Cerebellar nuclear complex (tissue), 1 donor: ENCODE data around the gene PATJ.
"Not testable (repeated sequence)": the region's sequence is repeated elsewhere in the genome, so short reads cannot be mapped to it uniquely, and the experiment has no call there.

ENCODE experiments used
- DNase-seq, 2 experiments: peaks; one replicate each; lab custom pipeline; 2025; lab: John Stamatoyannopoulos, UW

The PATJ gene

GRCh38 chr1:62103846-62104245 is 361.6 kb downstream of the PATJ start:
- no peak for DNase-seq

GRCh38 chr1:62107923-62108322 is 365.6 kb downstream of the PATJ start:
- DNase-seq = no peak

GRCh38 chr1:62109124-62109523 is 366.8 kb downstream of the PATJ start:
- no peak for DNase-seq

- peak in 1 of 2 experiments; percentile 17 for DNase-seq
These were observed 368.0 kb downstream of the PATJ start for GRCh38 chr1:62110198-62110817.

- no peak for DNase-seq
These were observed 368.8 kb downstream of the PATJ start for GRCh38 chr1:62111084-62111483.

GRCh38 chr1:62113507-62113906 is 371.2 kb downstream of the PATJ start:
- no peak for DNase-seq

GRCh38 chr1:62117018-62117750 is 374.9 kb downstream of the PATJ start:
- no peak for DNase-seq

- no peak for DNase-seq
These were observed 384.5 kb downstream of the PATJ start for GRCh38 chr1:62126579-62127290.

- DNase-seq = no peak
These were observed 386.5 kb downstream of the PATJ start for GRCh38 chr1:62128745-62129144.

GRCh38 chr1:62131093-62131725 is 388.9 kb downstream of the PATJ start:
- DNase-seq = peak in 1 of 2 experiments; percentile 28

- DNase-seq = no peak
These were observed 395.7 kb downstream of the PATJ start for GRCh38 chr1:62138029-62138428.

GRCh38 chr1:62139410-62139809 is 397.1 kb downstream of the PATJ start:
- DNase-seq = no peak

GRCh38 chr1:62140666-62141065 is 398.4 kb downstream of the PATJ start:
- DNase-seq = no peak

- DNase-seq = no peak
These were observed 400.2 kb downstream of the PATJ start for GRCh38 chr1:62142496-62142895.

- DNase-seq = no peak
These were observed 402.1 kb downstream of the PATJ start for GRCh38 chr1:62144238-62144831.

- DNase-seq = no peak
These were observed 417.7 kb downstream of the PATJ start for GRCh38 chr1:62159940-62160348.

- DNase-seq = no peak
These were observed 419.4 kb downstream of the PATJ start for GRCh38 chr1:62161711-62162110.

GRCh38 chr1:62170380-62170779 is 428.1 kb downstream of the PATJ start:
- not testable (repeated sequence) for DNase-seq

- no peak for DNase-seq
These were observed 433.4 kb downstream of the PATJ start for GRCh38 chr1:62175568-62176179.

- DNase-seq = no peak
These were observed 434.5 kb downstream of the PATJ start for GRCh38 chr1:62176597-62177312.

GRCh38 chr1:62177621-62178020 is 435.3 kb downstream of the PATJ start:
- DNase-seq = no peak
